Limb (tissue), 2 donors: Measurements from ENCODE around the gene IL17RB.

Experiments
- DNase-seq, 2 donors: peaks; one replicate each; pipeline ENCODE4 v3.0.0-alpha.2; 2016; ENCODE audit errors: extremely low spot score in 2 of 2

IL17RB gene

DNA sequence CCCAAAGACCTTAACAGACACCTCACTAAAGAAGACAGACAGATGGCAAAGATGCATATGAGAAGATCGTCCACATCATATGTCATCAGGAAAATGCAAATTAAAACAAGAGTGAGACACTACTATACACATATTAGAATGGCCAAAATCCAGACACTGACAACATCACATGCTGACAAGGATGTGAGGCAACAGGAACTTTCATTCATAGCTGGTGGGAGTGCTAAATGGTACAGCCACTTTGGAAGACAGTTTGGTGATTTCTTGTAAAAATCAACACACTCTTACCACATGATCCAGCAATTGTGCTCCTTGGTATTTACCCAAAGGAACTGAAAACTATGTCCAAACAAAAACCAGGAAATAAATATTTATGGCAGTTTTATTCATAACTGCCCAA is 17.8 kb upstream of the IL17RB start:
- DNase-seq, result no peak

DNA sequence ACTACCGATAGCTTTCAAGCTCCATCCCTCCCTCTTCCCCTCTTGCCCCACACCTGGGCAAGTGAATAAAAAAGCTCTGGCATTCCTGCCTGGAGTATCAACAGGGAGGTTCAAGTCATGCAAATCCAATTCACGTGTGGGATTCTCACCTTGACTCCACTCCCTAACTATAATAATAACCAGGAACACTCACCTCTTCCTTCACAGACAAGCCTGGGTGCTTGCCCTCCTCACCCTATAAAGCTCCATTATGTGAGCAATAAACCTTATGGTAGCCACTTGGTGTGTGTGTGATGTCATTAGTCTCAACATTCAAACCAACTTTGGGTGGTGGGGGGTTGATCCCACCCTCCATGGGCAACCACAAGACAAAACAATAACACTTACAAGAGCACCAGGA is 16.8 kb upstream of the IL17RB start:
- DNase-seq, result no peak

DNA sequence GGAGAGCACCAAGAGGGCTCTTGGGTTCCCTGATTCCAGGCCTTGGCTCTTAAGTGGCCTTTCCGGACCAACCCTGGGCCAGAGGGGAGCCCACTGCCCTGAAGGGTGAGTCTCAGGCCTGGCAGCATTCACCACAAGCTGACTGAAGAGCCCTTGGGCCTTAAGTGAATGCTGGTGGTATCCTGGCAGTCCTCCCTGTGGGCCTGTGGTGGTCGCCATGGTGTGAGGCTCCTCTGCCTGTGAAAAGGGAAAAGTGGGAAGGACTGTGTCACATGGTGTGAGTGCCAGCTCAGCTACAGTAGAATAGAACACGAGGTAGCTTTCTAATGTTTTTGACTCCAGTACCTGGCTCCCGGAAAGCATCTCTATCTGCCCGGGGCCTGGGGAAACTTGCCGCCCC is 15.4 kb upstream of the IL17RB start:
- no peak for DNase-seq

DNA sequence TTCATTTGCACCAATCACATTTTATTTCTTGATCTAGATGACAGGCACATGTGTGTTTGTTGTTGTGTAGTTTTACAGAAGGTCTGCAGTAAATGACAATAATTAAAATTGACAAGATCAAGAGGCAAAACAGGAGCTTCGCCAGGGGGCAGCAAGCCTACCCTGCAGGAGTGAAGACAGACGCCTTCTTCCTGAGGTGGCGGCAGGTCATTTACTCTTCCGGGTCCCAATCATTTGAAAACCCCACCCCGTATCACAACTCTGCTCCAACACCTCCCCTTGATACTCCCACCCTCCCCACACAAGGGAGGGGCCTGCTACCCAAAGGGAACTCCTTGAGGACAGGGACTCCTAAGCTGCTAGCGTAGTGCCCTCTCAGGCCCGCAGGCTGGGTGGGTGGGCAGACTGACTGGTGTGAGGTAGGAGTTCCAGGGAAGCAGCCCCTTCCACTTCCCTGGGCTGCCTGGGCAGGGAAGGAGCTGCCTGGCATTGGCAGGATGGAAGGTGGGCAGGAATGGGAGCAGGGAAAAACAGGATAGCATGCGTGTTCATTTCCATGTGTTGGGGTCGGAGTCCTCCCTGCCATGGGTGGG is 13.2 kb upstream of the IL17RB start:
- no peak for DNase-seq

DNA sequence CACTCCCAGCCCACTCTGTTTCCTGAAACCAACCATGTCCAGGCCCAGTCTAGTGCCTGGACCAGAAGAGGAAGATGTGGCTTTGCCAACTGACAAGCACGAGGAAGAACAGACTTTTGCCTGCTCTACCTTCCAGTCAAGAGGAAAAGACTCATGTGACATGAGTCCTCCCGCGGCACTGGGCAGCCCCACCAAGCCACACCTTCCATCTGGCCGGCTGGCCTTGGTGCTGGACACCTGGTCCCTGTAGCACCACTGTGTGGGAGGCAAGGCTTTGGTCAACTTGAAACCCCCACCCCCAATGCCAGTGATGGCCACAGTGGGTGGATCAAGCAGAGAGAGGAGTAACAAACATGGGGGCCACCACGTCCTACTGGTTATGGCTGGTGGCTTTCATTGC is 12.7 kb upstream of the IL17RB start:
- DNase-seq, result no peak

DNA sequence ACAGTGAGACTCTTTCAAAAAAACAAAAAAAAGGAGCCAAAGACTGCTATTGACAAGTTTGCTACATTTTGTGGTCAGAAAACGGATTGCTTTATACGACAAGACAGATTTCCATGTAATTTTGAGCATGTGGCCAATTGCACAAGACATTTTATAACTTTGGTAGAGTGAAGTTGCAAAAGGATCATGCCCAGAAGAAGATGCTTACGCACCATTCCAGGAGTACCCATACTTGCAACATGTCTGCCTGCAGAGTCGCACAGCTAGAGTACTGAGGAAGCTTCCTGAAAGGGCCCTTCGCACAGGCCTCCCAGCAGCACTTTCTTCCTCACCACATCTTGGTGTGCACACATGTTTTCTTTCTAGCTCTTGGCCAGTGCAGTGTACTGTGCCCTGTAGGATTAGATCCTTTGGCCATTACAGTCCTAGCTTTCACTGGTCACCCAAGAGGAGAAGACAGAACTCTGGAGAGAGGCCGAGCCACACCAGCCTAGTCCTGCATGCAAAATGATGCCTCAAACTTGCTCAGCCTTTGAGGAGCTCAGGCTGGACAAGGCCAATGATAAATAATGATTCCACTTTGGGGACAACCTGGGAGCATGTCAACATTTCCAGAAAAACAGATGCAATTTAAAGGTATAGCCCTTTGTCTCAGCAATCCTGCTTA is 11.8 kb upstream of the IL17RB start:
- DNase-seq, result no peak

DNA sequence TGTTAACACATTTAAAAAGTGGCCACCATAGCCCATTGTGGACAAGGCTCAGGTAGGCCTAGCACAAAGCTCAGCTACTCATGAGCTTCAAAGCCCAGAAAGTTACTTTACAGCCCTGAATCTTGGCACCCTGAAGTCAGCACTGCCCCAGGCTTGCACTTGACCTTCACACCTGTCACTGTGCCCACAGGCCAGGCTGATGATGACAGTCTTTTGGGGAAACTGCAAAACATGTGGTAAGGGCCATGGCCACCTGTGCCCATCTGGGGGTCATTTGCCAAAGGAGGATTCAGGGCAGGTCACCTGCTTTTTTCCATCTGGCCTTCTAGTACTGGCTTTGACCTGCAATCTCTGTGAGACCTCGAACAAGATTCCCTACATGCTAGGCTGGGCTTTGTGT is 11.1 kb upstream of the IL17RB start:
- no peak for DNase-seq

DNA sequence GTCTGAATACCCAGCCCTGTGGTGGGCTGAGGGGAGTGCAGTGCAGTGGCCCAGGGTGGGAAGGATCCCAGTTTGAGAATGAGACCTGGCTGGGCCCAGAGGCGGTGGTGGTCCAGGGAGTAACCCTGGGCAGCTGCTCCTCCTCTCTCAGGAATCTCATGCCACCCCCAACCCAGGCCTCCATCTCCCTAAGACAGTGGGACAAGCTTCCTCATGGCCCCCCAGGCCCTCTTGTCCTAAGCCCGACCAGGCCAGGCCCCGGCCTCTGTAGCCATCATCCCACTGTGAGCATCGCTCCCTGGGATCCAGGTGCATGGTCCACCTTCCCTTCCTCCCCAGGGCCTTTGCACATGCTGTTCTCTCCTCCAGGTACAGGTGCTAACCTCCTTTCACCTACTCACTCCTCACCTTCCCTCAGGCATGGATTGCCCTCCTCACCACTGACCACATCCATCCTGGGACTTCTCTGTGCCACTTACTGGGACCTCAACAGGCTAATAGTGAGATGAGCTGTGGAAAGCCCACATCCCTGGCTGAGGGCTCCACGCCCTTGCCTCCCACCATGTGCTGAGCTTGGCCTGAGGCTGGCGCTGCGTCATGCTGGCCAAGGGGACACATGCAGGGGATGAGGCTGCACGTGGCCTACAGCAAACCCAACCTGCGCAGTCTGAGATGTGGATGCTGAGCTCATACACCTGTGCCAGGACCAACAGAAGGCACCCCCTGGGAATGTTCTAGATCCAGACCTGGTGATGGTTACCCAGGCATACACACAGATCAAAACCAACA is 10.1 kb upstream of the IL17RB start:
- no peak for DNase-seq

DNA sequence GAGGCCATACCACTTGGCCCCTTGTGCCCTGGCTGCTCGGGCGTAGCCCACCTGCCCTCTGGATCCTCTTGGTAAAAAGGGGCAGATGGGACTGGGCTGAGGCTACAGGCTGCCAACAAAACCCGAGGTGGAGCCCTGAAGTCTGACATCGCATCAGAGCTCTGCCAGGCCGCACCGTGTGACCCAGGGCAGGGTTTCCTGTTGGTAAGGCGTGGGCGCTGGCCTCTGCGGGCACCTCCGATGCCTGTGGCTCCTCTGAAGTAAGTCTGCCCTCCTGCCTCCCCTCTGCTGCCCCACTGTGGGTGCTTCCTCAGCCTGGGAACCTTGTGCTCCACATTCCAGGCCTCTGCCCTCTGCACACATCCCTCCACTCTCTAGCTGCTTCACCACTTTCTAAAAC is 9.0 kb upstream of the IL17RB start:
- DNase-seq, result no peak

DNA sequence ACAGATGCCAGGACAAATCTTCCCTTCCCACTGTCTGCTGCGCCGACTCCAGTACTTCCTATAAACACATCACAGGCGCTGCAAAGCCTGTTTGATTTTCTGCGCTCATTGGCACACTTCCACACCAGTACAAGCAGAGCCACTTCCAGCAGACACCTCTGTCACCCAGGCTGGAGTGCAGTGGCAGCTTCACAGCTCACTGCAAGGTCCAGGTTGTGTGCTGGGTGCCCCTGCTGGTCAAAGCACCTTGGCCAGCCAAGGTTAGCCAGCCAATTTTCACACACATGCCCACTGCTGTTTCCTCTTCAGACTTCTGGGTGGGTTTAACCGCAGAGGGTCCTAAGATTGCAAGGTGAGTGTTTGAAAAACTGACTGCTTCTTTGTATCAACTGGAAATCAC is 5.1 kb upstream of the IL17RB start:
- DNase-seq, result no peak

DNA sequence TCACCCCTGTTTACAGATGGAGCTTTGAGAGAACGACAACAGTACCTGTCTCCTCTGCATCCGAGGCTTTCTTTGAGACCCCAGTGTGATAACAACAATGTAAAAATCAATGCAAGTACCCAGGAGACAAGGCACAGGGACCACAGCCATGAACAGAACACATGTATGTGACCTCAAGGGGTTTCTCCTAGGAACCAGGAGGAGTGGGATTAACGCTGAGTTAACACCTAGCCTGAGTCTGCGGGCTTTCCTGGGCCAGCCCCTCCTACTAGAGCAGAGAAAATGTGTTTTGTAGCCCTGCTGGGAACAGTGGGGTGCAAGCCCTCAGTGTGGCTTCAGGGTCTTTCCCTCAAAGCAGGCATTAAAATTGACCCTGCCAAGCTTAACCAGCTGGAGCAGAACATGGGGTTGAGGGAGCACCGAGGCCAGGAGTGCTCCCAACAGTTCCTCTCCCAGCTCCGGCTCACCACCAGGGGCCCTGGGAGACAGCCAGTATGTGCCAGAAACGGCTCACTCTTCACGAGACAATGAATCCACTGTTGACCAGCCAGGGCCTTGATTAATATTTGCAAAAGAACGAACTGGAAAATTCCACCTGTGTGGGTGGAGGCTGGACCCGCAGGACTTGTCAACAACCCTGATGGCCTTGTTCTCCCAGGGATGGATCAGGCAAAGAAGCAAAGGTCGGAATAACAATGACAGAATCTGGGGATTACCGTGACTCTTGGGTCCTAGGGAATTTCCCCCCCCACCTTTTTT is 3.8 kb upstream of the IL17RB start:
- DNase-seq, result peak; percentile 3 to 50

DNA sequence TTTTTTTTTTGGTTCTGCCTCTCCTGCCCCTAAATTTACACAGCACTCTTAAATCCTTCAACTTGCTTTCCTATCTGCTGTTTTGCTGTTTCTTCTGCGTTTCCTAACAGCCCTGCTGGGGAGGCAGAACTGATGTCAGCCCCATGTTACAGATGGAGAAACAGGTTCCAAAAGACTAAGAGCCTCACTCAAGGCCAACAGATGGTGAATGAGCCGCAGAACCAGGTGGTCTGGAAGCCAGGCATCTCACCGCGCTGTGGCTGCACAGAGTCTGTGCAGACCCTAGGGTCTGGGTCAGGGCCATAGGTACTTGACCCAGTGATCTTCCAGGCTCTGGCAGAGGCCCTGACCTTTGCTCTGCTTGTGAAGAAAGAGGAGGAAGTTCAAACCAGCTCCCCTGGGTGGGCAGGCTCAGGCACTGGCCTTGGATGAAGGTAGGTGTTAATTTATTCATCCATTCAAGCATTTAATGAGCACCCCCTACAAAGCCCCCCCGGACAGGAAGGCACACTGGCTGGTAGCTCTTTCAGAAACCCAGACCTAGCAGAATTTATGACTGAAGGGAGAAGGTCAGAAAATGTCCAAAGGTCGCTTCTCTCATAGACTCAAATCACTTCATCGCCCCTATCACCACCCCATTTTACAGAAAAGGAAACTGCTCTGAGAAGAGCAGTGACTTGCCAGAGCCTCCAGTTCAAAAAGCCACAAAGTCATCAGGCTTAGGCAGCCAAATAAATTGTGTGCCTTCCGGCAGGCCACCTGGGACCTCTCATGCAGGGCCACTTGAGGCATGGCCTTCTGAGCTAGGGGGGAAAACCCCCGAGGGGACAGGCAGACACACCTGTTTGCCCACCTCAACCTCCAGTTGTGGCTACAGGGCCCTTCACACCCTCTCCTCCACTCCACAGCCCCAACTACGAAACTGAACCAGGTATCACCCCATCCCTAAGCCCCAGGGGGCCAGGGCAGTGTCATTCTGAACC is 2.9 kb upstream of the IL17RB start:
- no peak for DNase-seq

DNA sequence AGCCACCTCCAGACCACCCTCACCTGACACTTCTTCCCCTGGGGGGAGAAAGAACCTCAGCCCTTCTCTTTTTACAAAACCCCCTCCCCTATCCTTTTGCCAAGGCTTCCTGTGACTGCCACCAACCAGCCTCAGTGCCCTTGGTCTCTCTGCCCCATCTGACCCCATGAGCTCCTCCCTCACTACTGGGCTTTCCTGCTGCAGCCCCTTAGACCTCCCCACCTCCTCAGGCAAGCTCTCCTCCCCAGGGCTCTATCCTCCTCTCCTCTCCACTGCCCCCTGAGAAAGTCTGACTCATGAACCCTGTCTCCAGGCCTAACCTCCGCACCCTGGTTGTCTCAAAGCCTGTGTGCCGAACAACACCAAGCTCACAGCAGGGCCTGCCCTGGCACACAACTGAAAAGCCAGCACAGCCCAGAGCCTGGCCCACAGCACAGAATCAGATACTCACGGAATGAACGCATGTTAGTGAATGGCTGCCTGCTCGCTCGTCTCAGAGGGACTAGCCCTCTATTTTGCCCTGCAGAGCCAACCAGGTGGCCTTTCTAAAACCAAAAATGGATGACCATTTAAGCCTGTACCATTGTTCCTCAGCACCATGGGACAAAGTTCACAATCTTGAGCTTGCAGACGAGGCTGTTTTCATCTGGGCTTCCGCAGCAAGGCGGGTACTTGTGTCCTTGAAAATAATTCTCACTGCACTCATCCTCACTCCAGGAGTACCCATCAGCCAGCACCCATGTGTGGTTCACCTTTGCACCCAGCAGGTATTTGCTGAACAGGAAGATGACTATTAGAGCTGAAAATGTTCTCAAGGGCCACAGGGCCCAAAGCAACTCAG is 1.9 kb upstream of the IL17RB start:
- DNase-seq, result no peak

DNA sequence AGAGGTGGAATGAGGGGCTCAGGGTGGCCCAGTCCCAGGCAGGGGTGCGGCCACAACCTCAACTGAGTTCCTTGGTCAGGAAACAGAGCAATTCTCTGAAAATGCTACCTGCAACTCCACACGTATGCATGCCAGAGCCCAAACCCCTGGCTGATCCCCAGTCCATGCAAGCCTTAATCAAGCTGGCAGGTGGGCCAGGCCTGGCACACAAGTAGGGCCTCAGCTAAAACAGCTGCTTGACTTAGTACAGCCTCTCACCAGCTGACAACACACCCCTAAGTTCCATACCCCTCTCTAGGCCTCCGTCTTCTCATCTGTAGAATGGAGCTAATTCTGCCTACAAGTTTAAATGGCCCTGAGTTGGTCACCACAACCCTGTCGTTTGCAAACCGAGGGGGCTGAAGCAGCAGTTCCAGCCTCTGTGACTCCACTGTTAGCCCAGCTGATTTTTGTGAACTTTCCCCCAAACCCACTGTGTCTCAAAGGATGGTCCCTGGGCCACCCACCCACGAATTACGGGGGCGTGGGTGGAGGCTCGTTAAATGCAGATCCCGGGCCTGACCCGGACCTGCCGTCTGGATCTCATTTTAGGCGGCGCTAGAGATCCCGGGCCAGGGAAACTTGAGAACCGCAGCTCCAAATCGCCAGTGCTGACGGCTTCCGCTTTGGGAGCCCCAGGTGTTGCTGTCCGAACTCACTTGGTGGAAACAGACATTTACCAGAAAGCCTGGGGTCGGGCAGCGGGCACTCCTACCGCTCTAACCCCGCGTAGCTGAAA is 1.1 kb upstream of the IL17RB start:
- peak; percentile 37 to 75 for DNase-seq

DNA sequence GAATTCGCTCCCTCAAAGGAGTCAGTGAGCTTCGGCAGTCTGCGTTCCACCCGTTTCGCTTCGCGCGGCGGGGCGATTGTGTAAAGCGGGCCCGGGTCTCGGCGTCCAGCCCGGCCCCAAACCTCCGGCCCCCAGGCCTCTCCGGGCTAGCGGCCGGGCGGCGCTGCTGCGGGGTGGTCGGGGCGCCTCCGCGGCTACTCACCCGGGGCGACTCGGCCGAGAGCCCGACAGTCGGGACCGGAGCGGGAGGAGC is 561 bp upstream of the IL17RB start:
- no peak for DNase-seq

DNA sequence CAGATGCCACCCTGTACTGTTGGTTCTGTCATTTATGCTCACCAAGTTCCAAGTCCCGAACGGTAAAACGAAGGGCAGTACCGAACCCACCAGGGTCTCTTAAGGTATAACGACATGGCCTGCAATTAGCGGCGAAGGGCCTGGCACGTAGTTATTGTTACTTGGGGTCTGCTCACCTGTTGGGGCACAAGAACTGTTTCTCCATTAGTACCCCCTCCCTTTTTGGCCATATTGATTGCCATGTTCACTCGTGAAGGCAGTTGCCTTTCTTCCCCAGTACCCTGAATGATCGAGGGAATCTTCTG is 435 bp downstream of the IL17RB start:
- no peak for DNase-seq

DNA sequence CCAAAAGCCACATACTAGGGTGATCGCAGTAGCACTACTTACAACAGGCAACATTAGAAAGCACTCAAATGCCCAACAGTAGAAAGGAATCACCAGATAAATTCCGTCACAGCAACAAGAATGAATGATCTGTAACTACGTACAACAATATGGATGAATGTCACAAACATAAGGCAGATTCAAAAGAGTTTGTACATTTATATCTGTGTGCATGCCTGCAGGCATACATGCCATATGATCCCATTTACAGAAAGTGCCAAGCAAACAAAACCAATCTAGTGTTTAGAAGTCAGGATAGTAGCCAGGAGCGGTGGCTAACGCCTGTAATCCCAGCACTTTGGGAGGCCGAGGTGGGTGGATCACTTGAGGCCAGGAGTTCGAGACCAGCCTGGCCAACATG is 3.5 kb downstream of the IL17RB start:
- no peak for DNase-seq

DNA sequence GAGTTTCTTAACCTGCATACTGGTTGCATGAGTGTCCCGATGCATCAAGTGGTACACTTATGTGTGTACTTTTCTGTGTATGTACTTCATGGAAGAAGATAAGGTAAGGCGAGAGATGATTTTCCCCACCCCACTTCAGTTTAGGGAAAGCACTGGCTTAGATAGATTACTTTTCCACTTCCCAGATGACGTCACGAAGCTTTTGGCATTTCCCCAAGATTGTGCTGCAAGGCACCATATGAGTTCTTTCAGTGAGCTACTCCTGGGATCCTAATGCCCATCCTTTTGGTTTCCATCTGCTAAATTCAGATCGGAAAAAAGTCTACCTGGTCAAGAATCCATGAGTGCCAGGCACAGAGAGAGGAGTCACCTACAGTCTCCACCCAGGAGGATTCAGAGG is 4.5 kb downstream of the IL17RB start:
- peak in 1 of 2 donors; percentile 52 for DNase-seq

DNA sequence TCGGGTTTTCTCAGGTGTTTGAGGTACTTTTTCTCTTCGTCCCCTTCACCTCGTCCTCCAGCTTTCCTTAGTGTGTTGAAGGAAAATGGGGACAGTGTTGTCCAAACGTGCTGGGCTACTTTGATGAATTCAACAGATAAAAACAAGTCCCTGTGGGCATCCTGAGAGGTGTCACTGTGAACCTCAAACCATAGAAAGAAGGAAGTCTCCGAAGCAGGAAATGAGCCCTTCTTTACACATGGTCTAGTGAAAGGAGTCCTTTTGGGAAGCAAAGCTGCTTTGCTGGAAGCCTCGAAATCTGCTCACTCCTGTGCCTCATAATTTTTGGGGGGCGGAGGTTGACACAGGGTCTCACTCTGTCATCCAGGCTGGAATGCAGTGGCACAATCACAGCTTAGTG is 10.6 kb downstream of the IL17RB start:
- DNase-seq, result no peak
